GM18499 (cell line): ENCODE measurements around the gene BHLHE23.

Source experiments
- ATAC-seq: cut with Tn5 transposase; IDR thresholded peaks from one replicate; pipeline ENCODE4 v1.9.1; 2021; ENCODE audit warnings: moderate number of reproducible peaks; ENCODE audit not compliant: insufficient read depth, unreplicated experiment

The BHLHE23 gene

GRCh38 chr20:62995481-62995880 is 11.3 kb downstream of the BHLHE23 start:
- ATAC-seq, result no peak

GRCh38 chr20:62994869-62995281 is 11.9 kb downstream of the BHLHE23 start:
- no peak for ATAC-seq

- no peak for ATAC-seq
These were observed 12.8 kb downstream of the BHLHE23 start for GRCh38 chr20:62993856-62994494.

GRCh38 chr20:62991863-62992262 is 14.9 kb downstream of the BHLHE23 start:
- no peak for ATAC-seq

- ATAC-seq, result no peak
These were observed 15.5 kb downstream of the BHLHE23 start for GRCh38 chr20:62991196-62991807.

GRCh38 chr20:62990306-62990825 is 16.4 kb downstream of the BHLHE23 start:
- ATAC-seq, result no peak

GRCh38 chr20:62989201-62989601 is 17.6 kb downstream of the BHLHE23 start:
- no peak for ATAC-seq

GRCh38 chr20:62987114-62987513 is 19.6 kb downstream of the BHLHE23 start:
- ATAC-seq, result no peak

- no peak for ATAC-seq
These were observed 20.4 kb downstream of the BHLHE23 start for GRCh38 chr20:62986257-62986800.

GRCh38 chr20:62985444-62985778 is 21.4 kb downstream of the BHLHE23 start:
- ATAC-seq, result no peak

- ATAC-seq, result no peak
These were observed 21.9 kb downstream of the BHLHE23 start for GRCh38 chr20:62984666-62985443.

- no peak for ATAC-seq
These were observed 23.6 kb downstream of the BHLHE23 start for GRCh38 chr20:62983210-62983609.

GRCh38 chr20:62982124-62983075 is 24.4 kb downstream of the BHLHE23 start:
- ATAC-seq, result no peak

GRCh38 chr20:62980970-62981369 is 25.8 kb downstream of the BHLHE23 start:
- no peak for ATAC-seq

- ATAC-seq, result no peak
These were observed 26.3 kb downstream of the BHLHE23 start for GRCh38 chr20:62980380-62980960.

- no peak for ATAC-seq
These were observed 26.8 kb downstream of the BHLHE23 start for GRCh38 chr20:62979876-62980373.

- no peak for ATAC-seq
These were observed 27.5 kb downstream of the BHLHE23 start for GRCh38 chr20:62979310-62979709.

- no peak for ATAC-seq
These were observed 28.2 kb downstream of the BHLHE23 start for GRCh38 chr20:62978561-62978943.
